Frontal cortex (tissue), 4 donors: ENCODE measurements around the gene IWS1. TPM values are rescaled to one million over a fixed set of nuclear protein-coding genes. Genes with fewer than 3 reads are reported as not detected.

ENCODE experiments used
- DNase-seq, 2 donors: peaks; one replicate each; pipeline ENCODE4 v3.0.0; 2012; ENCODE audit warnings: low spot score in 2 of 2
- FAIRE-seq: peaks from 2 replicates; lab custom pipeline; 2012; peaks lifted over from hg19 to GRCh38; lab: Jason Lieb, UNC
- total RNA-seq: library from RNA; depleted of rRNA; stranded (reverse); fragments of >200 nt; gene quantifications from one replicate; pipeline ENCODE4 v1.2.3, GENCODE V29; 2014
- donor health status: control.
- donor health status: control.
- donor health status: control.

IWS1 gene
- total RNA-seq, 1 donor from 2014 or later, result 37.9 TPM

- FAIRE-seq (peak; percentile 55), DNase-seq (peak; percentile 35 to 67)
These were observed 17.7 kb downstream of the IWS1 start for GRCh38 chr2:127508631-127509034.

GRCh38 chr2:127508023-127508630, 18.2 kb downstream of the IWS1 start:
- DNase-seq, result no peak

GRCh38 chr2:127506510-127506909, 19.8 kb downstream of the IWS1 start:
- DNase-seq (no peak), FAIRE-seq (no peak)

More at GRCh38 chr2:127508023-127508630, 18.2 kb downstream of the IWS1 start:
- FAIRE-seq, result no peak

- DNase-seq, result no peak
- FAIRE-seq, result no peak
These were observed 21.5 kb downstream of the IWS1 start for GRCh38 chr2:127504552-127505430.

- FAIRE-seq (no peak), DNase-seq (no peak)
These were observed 22.8 kb downstream of the IWS1 start for GRCh38 chr2:127503491-127503890.

- FAIRE-seq (no peak), DNase-seq (no peak)
These were observed 27.9 kb downstream of the IWS1 start for GRCh38 chr2:127498386-127498785.

- DNase-seq (no peak), FAIRE-seq (no peak)
These were observed 36.0 kb downstream of the IWS1 start for GRCh38 chr2:127490283-127490682.

- FAIRE-seq, result no peak
These were observed 39.8 kb downstream of the IWS1 start for GRCh38 chr2:127486247-127487058.

GRCh38 chr2:127485694-127486071, 40.6 kb downstream of the IWS1 start:
- DNase-seq, result no peak
- FAIRE-seq, result no peak

More at GRCh38 chr2:127486247-127487058, 39.8 kb downstream of the IWS1 start:
- DNase-seq, result no peak

GRCh38 chr2:127485051-127485693, 41.1 kb downstream of the IWS1 start:
- no peak for DNase-seq
- no peak for FAIRE-seq

- DNase-seq (no peak), FAIRE-seq (no peak)
These were observed 44.3 kb downstream of the IWS1 start for GRCh38 chr2:127482031-127482430.

GRCh38 chr2:127479866-127480743, 46.2 kb downstream of the IWS1 start:
- DNase-seq (no peak), FAIRE-seq (no peak)

GRCh38 chr2:127479219-127479825, 47.0 kb downstream of the IWS1 start:
- FAIRE-seq, result peak; percentile 67
- peak; percentile 28 to 48 for DNase-seq

GRCh38 chr2:127475788-127476187, 50.5 kb downstream of the IWS1 start:
- FAIRE-seq (no peak), DNase-seq (no peak)

- DNase-seq, result no peak
- FAIRE-seq, result no peak
These were observed 54.0 kb downstream of the IWS1 start for GRCh38 chr2:127472268-127472667.

- FAIRE-seq (no peak), DNase-seq (no peak)
These were observed 54.9 kb downstream of the IWS1 start for GRCh38 chr2:127471286-127471988.

- FAIRE-seq (no peak), DNase-seq (no peak)
These were observed 56.3 kb downstream of the IWS1 start for GRCh38 chr2:127469974-127470373.

GRCh38 chr2:127469051-127469450, 57.2 kb downstream of the IWS1 start:
- no peak for FAIRE-seq
- no peak for DNase-seq
